Measurements from ENCODE around the gene PSME4. TPM values are rescaled to one million over a fixed set of nuclear protein-coding genes. Genes with fewer than 3 reads are reported as not detected.

Gene PSME4
- polyA plus RNA-seq, 1 donor from 2014 or later = 23.4 TPM

DNA sequence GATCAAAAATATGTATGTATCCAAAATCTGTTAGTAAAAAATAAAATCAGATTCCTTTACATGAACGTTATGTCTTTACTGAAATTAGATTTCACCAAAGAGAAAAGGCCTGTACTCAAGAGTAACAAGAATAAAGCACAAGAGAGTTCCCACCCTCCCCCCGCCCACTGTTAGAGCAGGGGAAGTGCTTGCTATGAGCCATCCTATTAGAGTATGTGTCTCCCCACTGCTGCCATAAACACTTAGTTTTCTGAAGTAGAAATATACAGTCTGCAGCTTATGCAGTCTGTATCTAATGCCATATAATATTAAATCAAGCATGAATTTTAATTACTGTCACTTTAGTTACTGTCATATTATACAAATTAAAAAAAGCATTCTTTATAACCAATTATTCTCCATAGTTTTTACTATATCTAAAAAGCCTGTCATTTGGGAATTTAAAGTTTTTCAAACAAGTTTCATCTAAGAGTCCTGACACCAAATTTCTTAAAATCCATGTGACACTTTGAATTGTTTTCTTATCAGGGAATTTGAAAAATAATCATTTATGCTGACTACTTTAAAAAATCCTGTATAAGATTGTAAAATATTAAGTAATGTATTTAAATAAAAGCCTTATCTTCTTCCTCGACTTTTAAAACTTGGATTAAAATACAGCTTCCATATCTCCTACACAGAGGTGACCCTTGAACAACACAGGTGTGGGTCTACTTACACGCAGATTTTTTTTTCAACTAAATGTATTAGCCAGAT, 59.2 kb downstream of the PSME4 start:
- Histone ChIP-seq H3K4me3 (ENCODE audit: low read length) (no peak overlapping the region), H3K9me2 (ENCODE audit: insufficient read depth, low read length) (no peaks in the 10 kb centered on the region), H3K36me3 (ENCODE audit: insufficient read depth, low read length) (no peaks in the 10 kb centered on the region), H2AFZ (ENCODE audit: low read depth, low read length) (no peak overlapping the region), H3K27ac (ENCODE audit: low read length) (no peak overlapping the region), H3K9ac (ENCODE audit: low read length) (no peak overlapping the region), H3K9me3 (ENCODE audit: low read length) (no peaks in the 10 kb centered on the region), H3K4me2 (ENCODE audit: low read length) (no peak overlapping the region), H4K20me1 (ENCODE audit: insufficient read depth) (no peaks in the 10 kb centered on the region), H3F3A (ENCODE audit: insufficient read depth, low read length, poor library complexity, severe bottlenecking) (no peaks in the 10 kb centered on the region), H3K79me2 (replicated peaks; ENCODE audit: insufficient read depth, low read length) (no peaks in the 10 kb centered on the region), H3K27me3 (ENCODE audit: insufficient read depth, low read depth, low read length) (no peaks in the 10 kb centered on the region)
- TF ChIP-seq, protein P1, sequence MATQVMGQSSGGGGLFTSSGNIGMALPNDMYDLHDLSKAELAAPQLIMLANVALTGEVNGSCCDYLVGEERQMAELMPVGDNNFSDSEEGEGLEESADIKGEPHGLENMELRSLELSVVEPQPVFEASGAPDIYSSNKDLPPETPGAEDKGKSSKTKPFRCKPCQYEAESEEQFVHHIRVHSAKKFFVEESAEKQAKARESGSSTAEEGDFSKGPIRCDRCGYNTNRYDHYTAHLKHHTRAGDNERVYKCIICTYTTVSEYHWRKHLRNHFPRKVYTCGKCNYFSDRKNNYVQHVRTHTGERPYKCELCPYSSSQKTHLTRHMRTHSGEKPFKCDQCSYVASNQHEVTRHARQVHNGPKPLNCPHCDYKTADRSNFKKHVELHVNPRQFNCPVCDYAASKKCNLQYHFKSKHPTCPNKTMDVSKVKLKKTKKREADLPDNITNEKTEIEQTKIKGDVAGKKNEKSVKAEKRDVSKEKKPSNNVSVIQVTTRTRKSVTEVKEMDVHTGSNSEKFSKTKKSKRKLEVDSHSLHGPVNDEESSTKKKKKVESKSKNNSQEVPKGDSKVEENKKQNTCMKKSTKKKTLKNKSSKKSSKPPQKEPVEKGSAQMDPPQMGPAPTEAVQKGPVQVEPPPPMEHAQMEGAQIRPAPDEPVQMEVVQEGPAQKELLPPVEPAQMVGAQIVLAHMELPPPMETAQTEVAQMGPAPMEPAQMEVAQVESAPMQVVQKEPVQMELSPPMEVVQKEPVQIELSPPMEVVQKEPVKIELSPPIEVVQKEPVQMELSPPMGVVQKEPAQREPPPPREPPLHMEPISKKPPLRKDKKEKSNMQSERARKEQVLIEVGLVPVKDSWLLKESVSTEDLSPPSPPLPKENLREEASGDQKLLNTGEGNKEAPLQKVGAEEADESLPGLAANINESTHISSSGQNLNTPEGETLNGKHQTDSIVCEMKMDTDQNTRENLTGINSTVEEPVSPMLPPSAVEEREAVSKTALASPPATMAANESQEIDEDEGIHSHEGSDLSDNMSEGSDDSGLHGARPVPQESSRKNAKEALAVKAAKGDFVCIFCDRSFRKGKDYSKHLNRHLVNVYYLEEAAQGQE (IDR thresholded peaks at IDR 0.05; ENCODE audit: borderline replicate concordance) = no peak

DNA sequence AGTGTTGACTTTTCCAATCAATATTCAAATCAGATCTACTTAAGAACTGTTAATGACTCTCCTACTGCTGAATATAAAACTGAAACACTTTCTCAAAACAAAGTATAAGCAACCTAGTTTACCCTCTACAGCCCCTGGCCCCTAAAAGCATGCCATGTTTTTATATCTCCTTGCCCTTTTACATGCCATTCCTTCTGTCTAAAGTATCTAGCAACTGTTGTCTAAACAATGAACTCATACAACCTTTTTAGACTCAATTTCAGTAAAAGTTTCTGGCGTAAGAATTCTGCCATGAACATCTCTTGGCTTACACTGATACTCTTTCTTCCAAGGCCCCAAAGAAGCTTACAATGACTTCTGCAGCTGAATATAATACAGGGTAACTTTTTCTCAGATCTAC, 63.2 kb downstream of the PSME4 start:
- Histone ChIP-seq H3K9me3 (ENCODE audit: low read length) (no peaks in the 10 kb centered on the region), H3F3A (ENCODE audit: insufficient read depth, low read length, poor library complexity, severe bottlenecking) (no peaks in the 10 kb centered on the region), H3K79me2 (replicated peaks; ENCODE audit: insufficient read depth, low read length) (no peaks in the 10 kb centered on the region), H3K36me3 (ENCODE audit: insufficient read depth, low read length) (no peaks in the 10 kb centered on the region), H3K9ac (ENCODE audit: low read length) (no peak overlapping the region), H3K4me2 (ENCODE audit: low read length) (no peak overlapping the region), H4K20me1 (ENCODE audit: insufficient read depth) (no peaks in the 10 kb centered on the region), H3K27ac (ENCODE audit: low read length) (no peak overlapping the region), H3K9me2 (ENCODE audit: insufficient read depth, low read length) (no peaks in the 10 kb centered on the region), H2AFZ (ENCODE audit: low read depth, low read length) (no peak overlapping the region), H3K4me3 (ENCODE audit: low read length) (no peak overlapping the region), H3K27me3 (ENCODE audit: insufficient read depth, low read depth, low read length) (no peaks in the 10 kb centered on the region)
- TF ChIP-seq, protein P2, sequence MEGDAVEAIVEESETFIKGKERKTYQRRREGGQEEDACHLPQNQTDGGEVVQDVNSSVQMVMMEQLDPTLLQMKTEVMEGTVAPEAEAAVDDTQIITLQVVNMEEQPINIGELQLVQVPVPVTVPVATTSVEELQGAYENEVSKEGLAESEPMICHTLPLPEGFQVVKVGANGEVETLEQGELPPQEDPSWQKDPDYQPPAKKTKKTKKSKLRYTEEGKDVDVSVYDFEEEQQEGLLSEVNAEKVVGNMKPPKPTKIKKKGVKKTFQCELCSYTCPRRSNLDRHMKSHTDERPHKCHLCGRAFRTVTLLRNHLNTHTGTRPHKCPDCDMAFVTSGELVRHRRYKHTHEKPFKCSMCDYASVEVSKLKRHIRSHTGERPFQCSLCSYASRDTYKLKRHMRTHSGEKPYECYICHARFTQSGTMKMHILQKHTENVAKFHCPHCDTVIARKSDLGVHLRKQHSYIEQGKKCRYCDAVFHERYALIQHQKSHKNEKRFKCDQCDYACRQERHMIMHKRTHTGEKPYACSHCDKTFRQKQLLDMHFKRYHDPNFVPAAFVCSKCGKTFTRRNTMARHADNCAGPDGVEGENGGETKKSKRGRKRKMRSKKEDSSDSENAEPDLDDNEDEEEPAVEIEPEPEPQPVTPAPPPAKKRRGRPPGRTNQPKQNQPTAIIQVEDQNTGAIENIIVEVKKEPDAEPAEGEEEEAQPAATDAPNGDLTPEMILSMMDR (IDR thresholded peaks at IDR 0.05; ENCODE audit: poor library complexity, severe bottlenecking) = no peak

DNA sequence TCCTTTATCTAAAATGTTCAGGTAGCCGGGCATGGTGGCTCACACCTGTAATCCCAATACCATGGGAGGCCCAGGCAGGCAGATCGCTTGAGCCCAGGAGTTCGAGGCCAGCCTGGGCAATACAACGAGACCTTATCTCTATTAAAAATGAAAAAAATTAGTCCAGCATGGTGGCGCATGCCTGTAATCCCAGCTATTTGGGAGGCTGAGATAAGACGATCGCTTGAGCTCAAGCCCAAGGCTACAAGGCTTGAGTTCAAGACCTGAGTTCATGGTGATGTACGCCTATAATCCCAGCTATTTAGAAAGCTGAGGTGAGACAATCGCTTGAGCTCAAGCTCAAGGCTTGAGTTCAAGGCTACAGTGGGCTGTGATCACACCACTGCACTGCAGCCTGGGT, 65.4 kb downstream of the PSME4 start:
- H3K79me2 ChIP-seq (replicated peaks; ENCODE audit: insufficient read depth, low read length) = no peaks in the 10 kb centered on the region
- H4K20me1 ChIP-seq (ENCODE audit: insufficient read depth) = no peaks in the 10 kb centered on the region
- no peaks in the 10 kb centered on the region for H3K27me3 ChIP-seq (ENCODE audit: insufficient read depth, low read depth, low read length)
- no peaks in the 10 kb centered on the region for H3K36me3 ChIP-seq (ENCODE audit: insufficient read depth, low read length)
- H3K9ac ChIP-seq (ENCODE audit: low read length) = no peak overlapping the region
- H3F3A ChIP-seq (ENCODE audit: insufficient read depth, low read length, poor library complexity, severe bottlenecking) = no peaks in the 10 kb centered on the region
- no peak overlapping the region for H3K4me2 ChIP-seq (ENCODE audit: low read length)
- TF ChIP-seq EZH2 (IDR thresholded peaks at IDR 0.05; ENCODE audit: borderline replicate concordance, insufficient read depth, low read length, poor library complexity, severe bottlenecking) = no peak
- TF ChIP-seq POLR2AphosphoS5 (IDR thresholded peaks at IDR 0.05) = no peak
- TF ChIP-seq TAF1 (IDR thresholded peaks at IDR 0.05; ENCODE audit: low read depth) = no peak
- TF ChIP-seq, protein P1 (IDR thresholded peaks at IDR 0.05; ENCODE audit: borderline replicate concordance) = no peak
- TF ChIP-seq RAD21 (conservative IDR thresholded peaks at IDR 0.05) = no peak
- no peak for TF ChIP-seq EP300 (conservative IDR thresholded peaks at IDR 0.05; ENCODE audit: poor library complexity, severe bottlenecking)
- TF ChIP-seq MXI1 (conservative IDR thresholded peaks at IDR 0.05; ENCODE audit: poor library complexity, severe bottlenecking) = no peak
- TF ChIP-seq, protein P2 (IDR thresholded peaks at IDR 0.05; ENCODE audit: poor library complexity, severe bottlenecking) = no peak
- TF ChIP-seq SMC3 (conservative IDR thresholded peaks at IDR 0.05; ENCODE audit: poor library complexity) = no peak
- no peaks in the 10 kb centered on the region for H3K9me3 ChIP-seq (ENCODE audit: low read length)
- no peak overlapping the region for H3K4me3 ChIP-seq (ENCODE audit: low read length)
- no peaks in the 10 kb centered on the region for H3K9me2 ChIP-seq (ENCODE audit: insufficient read depth, low read length)
- H3K27ac ChIP-seq (ENCODE audit: low read length) = no peak overlapping the region
- no peak overlapping the region for H2AFZ ChIP-seq (ENCODE audit: low read depth, low read length)

Data from neural cell (in vitro differentiated cells).